ENCODE measurements around the gene FAM186B. TPM values are rescaled to one million over a fixed set of nuclear protein-coding genes. Genes with fewer than 3 reads are reported as not detected.

FAM186B gene
- total RNA-seq, 1 experiment from 2014 or later, result 0.30 TPM

- intact Hi-C loops (cut with micrococcal nuclease), result no loop called here
- peaks cover 10% of the 10 kb centered on the region for H3K27me3 Mint-ChIP-seq (ENCODE audit: insufficient read depth, unreplicated experiment)
- no peak overlapping the region for H3K27ac Mint-ChIP-seq (ENCODE audit: low read depth, unreplicated experiment)
These were observed 63.4 kb downstream of the FAM186B start for GRCh38 chr12:49541911-49542505.

GRCh38 chr12:49541140-49541861 lies 64.1 kb downstream of the FAM186B start:
- CTCF ChIA-PET, result interaction anchor here (0.6 to 1.4 kb wide), 2 partner anchors 40 to 168 kb away, joined by 3 to 4 read pairs; no protein-coding TSS in a partner anchor
- no peak for DNase-seq (ENCODE audit: unreplicated experiment)
- no peak overlapping the region for H3K27ac Mint-ChIP-seq (ENCODE audit: low read depth, unreplicated experiment)
- H3K36me3 Mint-ChIP-seq (ENCODE audit: insufficient read depth, unreplicated experiment), result no peaks in the 10 kb centered on the region
- POLR2A ChIA-PET, result interaction anchor here (2.0 kb wide), 1 partner anchor 11 kb away, joined by 6 read pairs; no protein-coding TSS in a partner anchor
- no peak for TF ChIP-seq CTCF (IDR thresholded peaks at IDR 0.05; ENCODE audit: unreplicated experiment)
- H3K4me1 Mint-ChIP-seq (ENCODE audit: insufficient read depth, unreplicated experiment), result peaks cover 15% of the 10 kb centered on the region
- H3K4me3 Mint-ChIP-seq (ENCODE audit: unreplicated experiment), result no peak overlapping the region
- no peaks in the 10 kb centered on the region for H3K9me3 Mint-ChIP-seq (ENCODE audit: unreplicated experiment)
- intact Hi-C loops (cut with micrococcal nuclease), result no loop called here
- H3K27me3 Mint-ChIP-seq (ENCODE audit: insufficient read depth, unreplicated experiment), result peaks cover 10% of the 10 kb centered on the region
- no TSS peak for BruUV-seq (replicated peaks)

More at GRCh38 chr12:49541911-49542505, 63.4 kb downstream of the FAM186B start:
- Mint-ChIP-seq H3K4me1 (ENCODE audit: insufficient read depth, unreplicated experiment) (peaks cover 9% of the 10 kb centered on the region), H3K4me3 (ENCODE audit: unreplicated experiment) (no peak overlapping the region), H3K9me3 (ENCODE audit: unreplicated experiment) (no peaks in the 10 kb centered on the region), H3K36me3 (ENCODE audit: insufficient read depth, unreplicated experiment) (no peaks in the 10 kb centered on the region)
- TF ChIP-seq CTCF (IDR thresholded peaks at IDR 0.05; ENCODE audit: unreplicated experiment), result no peak
- CTCF ChIA-PET, result interaction anchor here (0.5 kb wide), 1 partner anchor 43 kb away, joined by 4 read pairs; no protein-coding TSS in a partner anchor
- DNase-seq (ENCODE audit: unreplicated experiment), result no peak
- POLR2A ChIA-PET, result no interaction called here
- BruUV-seq (replicated peaks), result no TSS peak

GRCh38 chr12:49540229-49541139 lies 65.0 kb downstream of the FAM186B start:
- no peak for TF ChIP-seq CTCF (IDR thresholded peaks at IDR 0.05; ENCODE audit: unreplicated experiment)
- BruUV-seq (replicated peaks), result no TSS peak
- Mint-ChIP-seq H3K4me3 (ENCODE audit: unreplicated experiment) (peak overlapping the region; percentile 51), H3K27ac (ENCODE audit: low read depth, unreplicated experiment) (no peak overlapping the region), H3K27me3 (ENCODE audit: insufficient read depth, unreplicated experiment) (peaks cover 10% of the 10 kb centered on the region), H3K9me3 (ENCODE audit: unreplicated experiment) (no peaks in the 10 kb centered on the region), H3K36me3 (ENCODE audit: insufficient read depth, unreplicated experiment) (no peaks in the 10 kb centered on the region), H3K4me1 (ENCODE audit: insufficient read depth, unreplicated experiment) (peaks cover 15% of the 10 kb centered on the region)
- POLR2A ChIA-PET, result interaction anchor here (0.8 to 2.0 kb wide), 2 partner anchors 12 to 27 kb away, joined by 5 to 6 read pairs; partner anchors contain the start of gene MCRS1
- intact Hi-C loops (cut with micrococcal nuclease), result no loop called here
- CTCF ChIA-PET, result interaction anchor here (0.6 to 1.4 kb wide), 3 partner anchors 13 to 167 kb away, joined by 3 to 7 read pairs (median 4); no protein-coding TSS in a partner anchor
- DNase-seq (ENCODE audit: unreplicated experiment), result no peak
